Fibroblast of lung (primary cell): ENCODE results near the gene NPM1. TPM values are rescaled to one million over a fixed set of nuclear protein-coding genes. Genes with fewer than 3 reads are reported as not detected.

Experiments
- DNase-seq, 2 donors: peaks; one replicate each; pipeline versions ENCODE4 v3.0.0 to v3.0.0-alpha.2; 2010; ENCODE audit warnings: low read depth in 2 of 2
- H2AFZ ChIP-seq: 2 replicates; pipeline ENCODE4 v1.5.1; 2012; ENCODE audit warnings: low read length, control low read depth, inconsistent platforms
- H3K27ac ChIP-seq: 2 replicates; pipeline ENCODE4 v1.5.1; 2011; ENCODE audit warnings: low read length, control low read depth; ENCODE audit not compliant: insufficient read depth
- H3K27me3 ChIP-seq: 2 replicates; pipeline ENCODE4 v1.5.1; 2011; ENCODE audit warnings: mild to moderate bottlenecking, low read length; ENCODE audit not compliant: control insufficient read depth, insufficient read depth
- H3K36me3 ChIP-seq: 2 replicates; pipeline ENCODE4 v1.5.1; 2011; ENCODE audit warnings: low read length; ENCODE audit not compliant: control insufficient read depth, insufficient read depth
- H3K4me1 ChIP-seq: 2 replicates; pipeline ENCODE4 v1.5.1; 2011; ENCODE audit warnings: low read length; ENCODE audit not compliant: control insufficient read depth, insufficient read depth; ENCODE audit errors: extremely low read depth
- H3K4me2 ChIP-seq: 2 replicates; pipeline ENCODE4 v1.5.1; 2011; ENCODE audit warnings: low read length, control low read depth; ENCODE audit not compliant: insufficient read depth; ENCODE audit errors: extremely low read depth
- H3K4me3 ChIP-seq, 4 experiments: fragments of 200-600 bp in 1 of 4; sonication (generic) in 1 of 4; replicated peaks in 1 of 4; 2 replicates each; pipeline ENCODE4 v1.5.1; 2011 to 2016; ENCODE audit warnings: low read length in 4 of 4, low read depth in 3 of 4, mild to moderate bottlenecking in 3 of 4, control low read depth in 2 of 4, inconsistent platforms in 1 of 4, mixed read lengths in 1 of 4; ENCODE audit not compliant: insufficient read depth in 1 of 4; ENCODE audit errors: control extremely low read depth in 1 of 4
- H3K79me2 ChIP-seq: 2 replicates; pipeline ENCODE4 v1.5.1; 2012; ENCODE audit warnings: mild to moderate bottlenecking, low read length, inconsistent platforms; ENCODE audit not compliant: control insufficient read depth, insufficient read depth
- H3K9ac ChIP-seq: 2 replicates; pipeline ENCODE4 v1.5.1; 2011; ENCODE audit warnings: mild to moderate bottlenecking, low read length, control low read depth; ENCODE audit not compliant: insufficient read depth
- H3K9me3 ChIP-seq: 2 replicates; pipeline ENCODE4 v1.5.1; 2012; ENCODE audit warnings: low read depth, low read length; ENCODE audit not compliant: control insufficient read depth, insufficient read depth
- H4K20me1 ChIP-seq: 2 replicates; pipeline ENCODE4 v1.5.1; 2011; ENCODE audit warnings: low read length; ENCODE audit not compliant: control insufficient read depth, insufficient read depth; ENCODE audit errors: extremely low read depth
- EZH2 ChIP-seq: IDR thresholded peaks from 2 replicates; pipeline ENCODE4 v1.5.1; 2012; ENCODE audit warnings: low read length, control low read depth, mild to moderate bottlenecking; ENCODE audit errors: missing control alignments
- polyA plus RNA-seq, 2 donors: library from polyadenylated mRNA; depleted of rRNA in 1 of 2; stranded (reverse) in 1 of 2; unstranded in 1 of 2; fragments of >200 nt; gene quantifications; 2 replicates each; pipeline ENCODE4 v1.2.1, GENCODE V29; 2011 to 2012; ENCODE audit warnings: missing spikeins in 1 of 2
- total RNA-seq: library from RNA; depleted of rRNA; stranded (reverse); fragments of >200 nt; gene quantifications from 2 replicates; pipeline ENCODE4 v1.2.1, GENCODE V29; 2014
- TF ChIP-seq, protein P1 (sequence below), 2 donors: IDR thresholded peaks in 1 of 2; conservative IDR thresholded peaks in 1 of 2; 1 replicate in 1 of 2; 2 replicates in 1 of 2; pipeline ENCODE4 v1.5.1; 2011 to 2012; ENCODE audit warnings: low read length in 2 of 2, control low read depth in 1 of 2, inconsistent platforms in 1 of 2, low read depth in 1 of 2, mild to moderate bottlenecking in 1 of 2

Gene NPM1
- total and polyA plus RNA-seq, 2 donors (not counting 1 experiment from before 2014, with no cell fraction given), result 1,067 to 4,158 TPM

DNA sequence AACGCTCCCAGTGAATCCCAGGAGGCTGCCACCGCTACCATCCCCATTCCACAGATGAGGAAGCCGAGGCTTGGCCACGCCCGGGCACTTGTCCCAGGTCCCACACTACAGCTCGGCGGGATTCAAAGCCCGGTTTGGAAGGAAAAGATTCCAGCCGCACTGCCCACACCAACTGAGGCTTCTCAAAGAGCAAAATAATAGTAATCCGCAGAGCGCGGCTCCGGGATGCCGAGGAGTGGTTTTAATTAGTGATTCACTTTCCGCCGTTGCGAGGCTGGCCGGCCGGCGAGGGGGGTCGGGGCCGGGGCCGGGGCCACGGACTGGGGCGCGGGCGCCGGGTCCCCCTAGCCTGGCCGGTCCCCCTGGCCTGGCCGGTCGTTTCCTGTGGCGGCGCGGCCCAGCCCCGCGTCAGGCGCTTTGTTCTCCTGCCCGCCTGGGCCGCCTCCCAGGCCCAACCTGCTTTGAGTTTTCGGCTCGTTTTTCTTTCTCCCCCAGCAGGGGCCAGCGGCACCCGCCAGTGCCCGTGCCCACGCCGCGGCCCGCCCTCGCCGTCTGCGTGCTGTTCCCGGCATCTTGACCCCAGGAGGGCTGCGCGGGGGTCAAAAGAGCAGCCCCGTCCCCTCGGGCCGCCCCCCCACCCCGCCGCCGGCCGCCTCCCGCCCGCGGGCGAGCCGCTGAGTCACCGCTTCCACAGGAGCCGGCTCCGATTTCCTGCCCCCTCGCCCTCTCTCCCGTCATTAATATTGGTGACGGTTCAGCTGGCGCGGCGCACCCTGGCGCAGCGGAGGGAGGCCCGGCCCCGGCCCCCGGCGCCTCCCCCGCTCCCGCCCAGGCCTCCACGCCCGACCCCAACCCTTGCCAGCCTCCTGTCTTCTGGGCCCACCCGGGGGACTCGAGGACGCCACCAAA, 63.0 kb downstream of the NPM1 start:
- no peak overlapping the region for H2AFZ ChIP-seq
- H3K36me3 ChIP-seq, result no peaks in the 10 kb centered on the region
- peak; percentile 74 to 79 for DNase-seq
- H3K79me2 ChIP-seq, result no peaks in the 10 kb centered on the region
- H3K9ac ChIP-seq, result peak overlapping the region; percentile 80
- no peaks in the 10 kb centered on the region for H3K9me3 ChIP-seq
- peak overlapping the region; percentile 82 for H3K27ac ChIP-seq
- peaks cover 5% of the 10 kb centered on the region for H3K27me3 ChIP-seq
- no peak for TF ChIP-seq EZH2
- TF ChIP-seq, protein P1, sequence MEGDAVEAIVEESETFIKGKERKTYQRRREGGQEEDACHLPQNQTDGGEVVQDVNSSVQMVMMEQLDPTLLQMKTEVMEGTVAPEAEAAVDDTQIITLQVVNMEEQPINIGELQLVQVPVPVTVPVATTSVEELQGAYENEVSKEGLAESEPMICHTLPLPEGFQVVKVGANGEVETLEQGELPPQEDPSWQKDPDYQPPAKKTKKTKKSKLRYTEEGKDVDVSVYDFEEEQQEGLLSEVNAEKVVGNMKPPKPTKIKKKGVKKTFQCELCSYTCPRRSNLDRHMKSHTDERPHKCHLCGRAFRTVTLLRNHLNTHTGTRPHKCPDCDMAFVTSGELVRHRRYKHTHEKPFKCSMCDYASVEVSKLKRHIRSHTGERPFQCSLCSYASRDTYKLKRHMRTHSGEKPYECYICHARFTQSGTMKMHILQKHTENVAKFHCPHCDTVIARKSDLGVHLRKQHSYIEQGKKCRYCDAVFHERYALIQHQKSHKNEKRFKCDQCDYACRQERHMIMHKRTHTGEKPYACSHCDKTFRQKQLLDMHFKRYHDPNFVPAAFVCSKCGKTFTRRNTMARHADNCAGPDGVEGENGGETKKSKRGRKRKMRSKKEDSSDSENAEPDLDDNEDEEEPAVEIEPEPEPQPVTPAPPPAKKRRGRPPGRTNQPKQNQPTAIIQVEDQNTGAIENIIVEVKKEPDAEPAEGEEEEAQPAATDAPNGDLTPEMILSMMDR (conservative IDR thresholded peaks at IDR 0.05 in 1 of 2, IDR thresholded peaks at IDR 0.05 in 1 of 2; ENCODE audit: low read depth in 1 of 2, low read length in 2 of 2), result no peak
- peak overlapping the region in 1 of 4 experiments; percentile 53 for H3K4me3 ChIP-seq
- H3K4me1 ChIP-seq, result peaks cover 12% of the 10 kb centered on the region
- no peaks in the 10 kb centered on the region for H4K20me1 ChIP-seq
- peak overlapping the region; percentile 54 for H3K4me2 ChIP-seq

DNA sequence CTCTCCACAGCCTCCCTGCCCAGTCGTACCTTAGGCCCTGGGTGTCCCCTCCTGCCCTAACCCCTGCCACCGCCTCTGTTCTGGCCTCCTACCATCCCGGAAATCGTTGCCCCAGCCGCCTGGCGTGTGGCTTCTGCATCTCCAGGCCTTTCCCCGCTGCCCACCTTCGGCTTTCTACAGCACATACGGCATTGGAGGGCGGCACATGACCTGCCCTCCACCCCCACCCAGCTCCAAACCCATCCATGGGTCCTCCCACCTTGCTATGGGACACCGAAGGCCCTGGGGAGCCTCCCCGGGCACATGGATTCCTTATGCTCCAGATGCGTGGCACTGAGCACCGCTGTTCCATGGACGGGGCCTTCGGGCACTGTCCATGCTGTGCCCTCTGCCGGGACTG, 63.8 kb downstream of the NPM1 start:
- H3K27me3 ChIP-seq, result peaks cover 5% of the 10 kb centered on the region
- no peak for DNase-seq
- TF ChIP-seq EZH2, result no peak
- TF ChIP-seq, protein P1 (conservative IDR thresholded peaks at IDR 0.05 in 1 of 2, IDR thresholded peaks at IDR 0.05 in 1 of 2; ENCODE audit: low read depth in 1 of 2, low read length in 2 of 2), result no peak
- H3K27ac ChIP-seq, result peak overlapping the region; percentile 58
- H4K20me1 ChIP-seq, result no peaks in the 10 kb centered on the region
- no peaks in the 10 kb centered on the region for H3K36me3 ChIP-seq
- no peaks in the 10 kb centered on the region for H3K79me2 ChIP-seq
- H2AFZ ChIP-seq, result no peak overlapping the region
- no peak overlapping the region for H3K4me3 ChIP-seq
- no peaks in the 10 kb centered on the region for H3K9me3 ChIP-seq
- peaks cover 7% of the 10 kb centered on the region for H3K4me1 ChIP-seq
- peak overlapping the region; percentile 23 for H3K4me2 ChIP-seq
- H3K9ac ChIP-seq, result peak overlapping the region; percentile 26

DNA sequence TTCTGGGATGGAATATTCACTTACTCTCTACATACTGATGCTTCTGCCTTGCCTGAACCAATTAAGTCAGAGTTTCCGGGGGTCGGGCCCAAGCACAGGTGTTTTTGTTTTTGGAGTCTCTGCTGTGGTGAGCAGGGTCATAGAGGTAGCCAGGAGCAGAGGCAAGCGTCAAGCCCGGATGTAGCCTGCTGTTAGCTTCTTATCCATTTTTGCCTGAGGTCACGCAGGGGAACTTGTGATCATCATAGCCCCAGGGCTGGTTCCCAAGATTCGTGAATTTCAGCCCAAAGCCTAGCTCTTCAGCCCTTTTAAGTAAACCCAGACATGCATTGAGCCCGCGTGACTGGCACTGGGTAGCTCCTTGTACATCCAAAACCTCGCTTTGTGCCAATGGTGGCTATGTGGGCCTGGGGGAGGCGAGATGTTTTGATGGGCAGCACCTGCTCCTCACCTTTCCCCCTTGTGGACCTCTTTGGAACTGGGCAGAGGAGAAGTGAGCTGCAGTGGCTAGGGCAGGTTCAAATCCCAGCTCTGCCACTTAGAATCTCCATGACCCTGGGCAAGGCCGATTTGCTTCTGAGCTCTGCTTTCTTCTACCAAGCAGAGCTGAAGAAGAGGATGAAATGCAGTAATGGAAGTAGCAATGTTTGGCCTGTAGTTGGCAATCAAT, 65.5 kb downstream of the NPM1 start:
- H4K20me1 ChIP-seq, result no peaks in the 10 kb centered on the region
- H3K79me2 ChIP-seq, result no peaks in the 10 kb centered on the region
- no peak overlapping the region for H3K4me2 ChIP-seq
- TF ChIP-seq, protein P1 (conservative IDR thresholded peaks at IDR 0.05 in 1 of 2, IDR thresholded peaks at IDR 0.05 in 1 of 2; ENCODE audit: low read depth in 1 of 2, low read length in 2 of 2), result no peak
- TF ChIP-seq EZH2, result no peak
- H3K27ac ChIP-seq, result no peak overlapping the region
- no peaks in the 10 kb centered on the region for H3K9me3 ChIP-seq
- no peak overlapping the region for H3K9ac ChIP-seq
- no peaks in the 10 kb centered on the region for H3K36me3 ChIP-seq
- peaks cover 7% of the 10 kb centered on the region for H3K27me3 ChIP-seq
- peaks cover 6% of the 10 kb centered on the region for H3K4me1 ChIP-seq
- no peak overlapping the region for H3K4me3 ChIP-seq
- H2AFZ ChIP-seq, result no peak overlapping the region
- no peak for DNase-seq
